Mucosa of rectum (tissue), 2 donors: Measurements from ENCODE around the gene TFEB.

Experiments used
- H3K27ac ChIP-seq, 2 donors: one replicate each; pipeline ENCODE4 v1.7.0; 2013; ENCODE audit warnings: inconsistent platforms in 2 of 2, low read depth in 2 of 2, low read length in 2 of 2
- H3K27me3 ChIP-seq, 2 donors: one replicate each; pipeline ENCODE4 v1.7.0; 2013; ENCODE audit warnings: low read length in 2 of 2; ENCODE audit not compliant: control insufficient read depth in 2 of 2, insufficient read depth in 2 of 2
- H3K36me3 ChIP-seq, 2 donors: one replicate each; pipeline ENCODE4 v1.7.0; 2013; ENCODE audit warnings: low read length in 2 of 2; ENCODE audit not compliant: control insufficient read depth in 2 of 2, insufficient read depth in 2 of 2
- H3K4me1 ChIP-seq, 2 donors: one replicate each; pipeline ENCODE4 v1.7.0; 2013; ENCODE audit warnings: low read length in 2 of 2, mild to moderate bottlenecking in 1 of 2; ENCODE audit not compliant: control insufficient read depth in 2 of 2, insufficient read depth in 2 of 2
- H3K4me3 ChIP-seq, 2 donors: one replicate each; pipeline ENCODE4 v1.7.0; 2013; ENCODE audit warnings: low read length in 2 of 2
- H3K9ac ChIP-seq, 2 donors: one replicate each; pipeline ENCODE4 v1.7.0; 2013; ENCODE audit warnings: low read length in 2 of 2, low read depth in 1 of 2, mild to moderate bottlenecking in 1 of 2
- H3K9me3 ChIP-seq, 2 donors: one replicate each; pipeline ENCODE4 v1.7.0; 2013; ENCODE audit warnings: low read length in 2 of 2; ENCODE audit not compliant: control insufficient read depth in 2 of 2
- donor health status: healthy.
- donor health status: Normal muscosa, but diverticular disease.

Gene TFEB

DNA sequence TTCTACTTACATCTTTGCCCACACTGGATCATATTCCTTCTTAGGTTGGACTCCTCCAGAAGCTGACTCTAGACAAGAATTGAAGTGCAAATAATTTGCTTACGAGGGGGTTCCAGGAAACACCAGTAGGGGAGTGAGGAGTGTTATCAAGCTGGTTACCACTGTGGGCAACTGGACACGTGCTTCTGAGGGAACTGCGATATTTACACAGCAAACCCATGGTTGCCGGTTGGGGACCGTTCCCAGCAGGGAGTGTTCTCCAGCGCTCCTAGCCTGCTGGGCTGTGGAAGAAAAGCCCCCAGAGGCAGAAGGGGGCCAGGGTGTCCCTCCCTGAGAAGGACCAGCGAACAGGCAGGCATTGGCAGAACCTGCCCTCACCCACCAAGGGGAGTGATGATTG, 75.5 kb downstream of the TFEB start:
- Histone ChIP-seq H3K4me1 (no peaks in the 10 kb centered on the region), H3K27ac (no peak overlapping the region), H3K36me3 (no peaks in the 10 kb centered on the region), H3K27me3 (peaks cover 12 to 37% of the 10 kb centered on the region in 2 donors), H3K4me3 (no peak overlapping the region), H3K9ac (no peak overlapping the region), H3K9me3 (no peaks in the 10 kb centered on the region)

DNA sequence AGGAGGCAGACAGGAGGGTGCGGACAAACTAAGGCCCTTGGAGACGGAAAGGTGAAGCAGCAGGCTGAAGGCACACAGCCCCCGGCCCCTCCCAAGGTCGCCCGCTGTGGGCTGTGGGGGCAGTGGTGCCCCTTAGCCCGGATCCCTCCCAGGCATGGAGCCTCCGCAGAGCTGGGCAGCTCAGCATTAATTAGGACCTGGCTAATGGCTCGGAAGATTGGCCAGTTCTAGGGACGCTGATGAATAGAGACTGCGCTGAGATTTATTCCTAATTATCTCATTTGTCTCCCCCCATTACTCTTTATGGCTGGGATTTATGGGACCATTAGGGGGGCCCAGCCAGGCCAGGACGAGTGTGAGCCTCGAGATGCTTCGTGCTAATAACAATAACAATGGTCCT, 76.8 kb downstream of the TFEB start:
- Histone ChIP-seq H3K27me3 (peaks cover 14 to 37% of the 10 kb centered on the region in 2 donors), H3K4me3 (no peak overlapping the region), H3K36me3 (no peaks in the 10 kb centered on the region), H3K27ac (no peak overlapping the region), H3K9me3 (no peaks in the 10 kb centered on the region), H3K9ac (no peak overlapping the region), H3K4me1 (no peaks in the 10 kb centered on the region)

DNA sequence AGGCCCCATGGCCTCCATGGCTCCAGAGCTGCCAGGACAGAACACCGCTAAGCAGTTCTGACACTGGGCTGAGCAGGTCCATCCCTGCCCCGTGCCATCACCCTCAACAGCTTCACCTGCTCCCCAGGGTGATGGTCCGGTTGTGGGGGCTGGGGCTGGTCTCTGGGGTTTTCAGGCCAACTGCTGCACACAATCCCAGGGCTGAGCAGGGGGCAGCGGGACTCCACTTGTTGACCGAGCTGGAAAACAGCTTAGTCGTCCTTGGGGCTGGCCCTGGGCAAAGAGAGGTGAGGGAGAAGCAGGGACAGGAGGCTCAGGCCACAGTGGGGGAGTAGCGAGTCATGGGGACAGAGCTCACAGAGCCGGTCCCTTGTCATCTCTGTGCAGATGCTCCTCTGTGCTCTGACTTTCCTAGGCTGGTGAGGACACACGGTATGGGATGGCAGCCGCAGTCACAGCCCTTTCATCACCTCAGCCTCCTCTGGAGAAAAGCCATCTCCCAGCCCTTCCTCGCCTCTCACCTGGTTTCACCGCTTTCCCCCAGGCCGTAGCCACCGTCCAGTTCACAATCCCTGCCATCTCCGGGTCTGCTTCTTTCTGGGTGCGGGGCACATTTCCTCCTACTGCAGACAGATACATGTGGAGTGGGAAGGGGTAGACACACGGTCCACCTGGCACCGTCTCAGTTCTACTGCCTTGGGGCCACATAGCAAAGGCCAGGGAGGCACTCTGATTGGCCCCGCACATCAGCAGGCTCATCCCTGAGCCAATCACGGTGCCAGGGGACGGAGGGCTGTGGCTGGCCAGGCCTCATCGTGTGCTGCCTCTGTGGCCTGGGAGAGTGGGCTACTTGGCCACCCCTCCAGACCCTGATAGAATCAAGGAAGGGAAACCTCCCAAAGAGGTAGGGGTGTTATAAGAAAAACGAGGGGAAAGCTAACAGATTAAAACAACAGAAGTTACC, 78.0 kb downstream of the TFEB start:
- Histone ChIP-seq H3K4me1 (no peaks in the 10 kb centered on the region), H3K4me3 (no peak overlapping the region), H3K36me3 (no peaks in the 10 kb centered on the region), H3K9ac (no peak overlapping the region), H3K27me3 (peaks cover 13 to 34% of the 10 kb centered on the region in 2 donors), H3K9me3 (no peaks in the 10 kb centered on the region), H3K27ac (no peak overlapping the region)

DNA sequence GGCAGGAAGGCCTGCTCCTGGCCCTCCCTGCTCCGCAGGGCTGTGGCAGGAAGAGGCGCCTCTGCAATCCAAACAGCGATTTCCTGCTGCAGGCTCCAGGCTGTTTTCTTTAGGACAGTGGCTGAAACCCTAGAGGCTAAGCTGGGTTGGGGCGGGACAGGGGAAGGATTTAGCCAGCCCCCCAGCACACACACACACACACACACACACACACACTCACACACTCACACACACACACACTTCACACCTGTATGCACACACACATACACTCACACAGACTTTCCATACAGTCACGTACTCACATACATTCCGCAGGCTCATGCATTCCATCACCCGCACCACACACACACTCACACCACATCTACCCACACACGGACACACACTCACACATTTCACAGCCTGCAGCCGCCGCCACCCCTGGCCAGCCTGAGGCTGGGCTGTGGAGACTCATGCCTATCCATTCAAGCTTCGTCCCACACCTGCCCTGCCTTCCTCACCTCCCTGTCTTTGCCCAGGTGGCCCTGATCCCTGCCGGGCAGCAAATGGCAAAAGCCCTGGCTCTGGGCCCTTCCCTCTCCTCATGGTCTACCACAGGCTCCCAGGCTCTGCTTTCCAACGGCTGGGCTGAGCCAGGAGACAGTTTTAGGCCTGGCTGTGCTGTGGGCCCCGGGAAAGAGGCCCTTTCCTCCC, 79.3 kb downstream of the TFEB start:
- no peak overlapping the region for H3K27ac ChIP-seq
- H3K36me3 ChIP-seq: no peaks in the 10 kb centered on the region
- no peak overlapping the region for H3K4me3 ChIP-seq
- no peak overlapping the region for H3K9ac ChIP-seq
- H3K27me3 ChIP-seq: peaks cover 9 to 32% of the 10 kb centered on the region in 2 donors
- no peaks in the 10 kb centered on the region for H3K4me1 ChIP-seq
- no peaks in the 10 kb centered on the region for H3K9me3 ChIP-seq

DNA sequence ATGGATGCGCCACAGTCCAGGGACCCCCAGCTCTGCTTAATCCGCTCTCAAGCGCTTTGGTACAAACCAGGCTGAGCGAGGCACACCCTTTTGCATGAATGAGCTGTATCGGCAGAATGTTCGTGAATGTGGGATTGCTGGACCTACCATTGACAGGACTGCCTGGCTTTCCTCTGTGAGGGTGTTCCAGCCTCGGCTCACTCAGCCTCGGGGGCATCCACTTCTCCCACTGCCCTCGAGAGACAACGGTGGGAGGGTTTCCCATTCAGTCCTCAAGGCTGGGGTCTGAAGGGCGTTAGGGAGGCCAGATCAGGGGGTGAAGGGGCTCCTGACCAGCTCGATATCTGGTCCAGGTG, 79.8 kb downstream of the TFEB start:
- no peak overlapping the region for H3K27ac ChIP-seq
- no peaks in the 10 kb centered on the region for H3K4me1 ChIP-seq
- no peaks in the 10 kb centered on the region for H3K36me3 ChIP-seq
- H3K9me3 ChIP-seq: no peaks in the 10 kb centered on the region
- no peak overlapping the region for H3K4me3 ChIP-seq
- peaks cover 9 to 32% of the 10 kb centered on the region in 2 donors for H3K27me3 ChIP-seq
- no peak overlapping the region for H3K9ac ChIP-seq

DNA sequence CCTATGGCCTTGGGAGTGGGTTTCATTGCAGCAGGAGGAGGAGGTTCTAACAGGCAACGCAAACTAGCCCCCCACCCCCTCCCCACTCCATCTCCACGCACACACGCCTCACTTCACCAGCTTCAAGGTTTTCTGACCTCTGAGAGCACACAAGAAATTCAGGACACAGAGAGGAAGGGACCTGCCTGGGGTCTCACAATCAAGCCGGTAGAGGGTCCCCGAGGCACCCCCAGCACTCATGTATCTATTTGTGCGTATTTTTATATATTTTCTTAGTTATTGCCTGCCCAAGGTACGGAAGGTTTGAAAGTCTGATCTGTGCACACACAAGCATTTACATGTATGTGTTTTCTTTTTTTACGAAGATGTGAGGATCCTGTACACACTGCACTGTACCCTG, 80.2 kb downstream of the TFEB start:
- Histone ChIP-seq H3K4me3 (no peak overlapping the region), H3K27me3 (peaks cover 9 to 28% of the 10 kb centered on the region in 2 donors), H3K27ac (no peak overlapping the region), H3K9ac (no peak overlapping the region), H3K36me3 (no peaks in the 10 kb centered on the region), H3K9me3 (no peaks in the 10 kb centered on the region), H3K4me1 (no peaks in the 10 kb centered on the region)

DNA sequence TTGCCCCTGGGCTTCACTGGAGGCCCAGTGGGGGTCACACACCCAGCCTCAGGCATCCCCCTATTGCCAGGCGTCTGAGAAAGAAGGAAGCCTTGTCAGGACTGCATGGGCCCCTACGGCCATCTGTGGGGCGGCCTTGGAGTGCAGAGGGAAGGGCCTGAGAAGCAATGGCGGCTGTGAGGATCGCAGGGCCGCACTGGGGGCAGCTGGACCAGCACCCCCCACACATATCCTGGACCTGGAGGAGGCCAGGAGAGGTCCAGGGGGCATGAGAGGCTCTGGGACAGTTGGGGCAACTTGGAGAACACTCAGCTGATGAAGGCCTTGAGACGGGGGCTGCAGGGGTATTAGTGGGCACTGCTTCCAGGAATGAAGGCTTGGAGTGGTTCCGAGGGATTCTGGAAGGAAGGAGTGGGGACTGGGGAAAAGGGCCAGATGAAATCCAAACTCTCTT, 80.7 kb downstream of the TFEB start:
- no peaks in the 10 kb centered on the region for H3K9me3 ChIP-seq
- no peaks in the 10 kb centered on the region for H3K4me1 ChIP-seq
- no peak overlapping the region for H3K27ac ChIP-seq
- H3K9ac ChIP-seq: no peak overlapping the region
- no peak overlapping the region for H3K4me3 ChIP-seq
- no peaks in the 10 kb centered on the region for H3K36me3 ChIP-seq
- peaks cover 5 to 23% of the 10 kb centered on the region in 2 donors for H3K27me3 ChIP-seq

DNA sequence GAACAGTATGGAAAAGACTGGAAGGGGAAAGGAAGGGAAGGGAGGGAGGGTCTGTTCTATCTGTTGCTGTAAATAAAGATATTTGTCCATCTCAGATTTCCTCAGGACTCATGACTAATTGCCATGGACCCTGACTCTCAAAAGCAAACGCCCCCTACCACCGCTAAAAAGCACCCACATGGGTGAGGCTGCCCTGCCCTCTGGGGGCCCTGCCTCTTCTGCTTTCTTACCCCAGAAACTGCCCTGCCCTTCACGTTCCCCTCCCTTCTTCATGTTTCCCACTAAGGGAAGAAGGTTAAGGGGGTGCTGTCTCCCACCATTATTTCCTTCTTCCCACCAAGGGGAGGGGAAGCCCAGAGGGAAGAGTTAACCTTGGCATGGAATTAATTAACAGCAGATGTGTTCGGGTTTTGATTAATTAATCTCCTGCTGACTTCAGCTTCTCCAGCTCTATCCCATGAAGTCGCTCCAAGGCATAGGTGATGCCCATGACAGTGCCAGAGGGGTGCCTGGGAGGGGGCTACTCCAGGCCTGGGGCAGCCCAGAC, 81.2 kb downstream of the TFEB start:
- H3K9ac ChIP-seq: no peak overlapping the region
- no peak overlapping the region for H3K4me3 ChIP-seq
- H3K4me1 ChIP-seq: no peaks in the 10 kb centered on the region
- no peak overlapping the region for H3K27ac ChIP-seq
- H3K27me3 ChIP-seq: peaks cover 5 to 21% of the 10 kb centered on the region in 2 donors
- H3K9me3 ChIP-seq: no peaks in the 10 kb centered on the region
- H3K36me3 ChIP-seq: no peaks in the 10 kb centered on the region

DNA sequence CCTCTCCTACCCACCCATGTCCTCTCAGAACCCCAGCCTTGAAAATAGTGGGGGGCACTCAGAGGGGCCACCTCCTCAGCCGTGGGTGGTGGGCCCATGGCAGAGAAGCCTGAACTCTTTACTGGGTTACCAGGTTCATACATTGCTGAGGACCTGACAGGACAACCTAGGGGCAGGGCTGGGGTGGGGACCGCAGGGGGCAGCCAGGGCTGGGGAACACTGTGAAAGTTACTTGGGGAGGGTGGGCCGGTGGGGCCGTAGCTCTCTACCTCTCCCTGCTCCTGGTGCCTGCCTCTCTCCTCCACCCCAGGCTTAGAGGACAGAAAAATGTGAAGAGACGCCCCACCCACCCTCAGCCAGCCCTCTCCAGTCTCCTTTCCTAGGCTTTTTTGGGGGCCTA, 81.7 kb downstream of the TFEB start:
- Histone ChIP-seq H3K27ac (no peak overlapping the region), H3K4me3 (no peak overlapping the region), H3K9me3 (no peaks in the 10 kb centered on the region), H3K36me3 (no peaks in the 10 kb centered on the region), H3K4me1 (no peaks in the 10 kb centered on the region), H3K27me3 (peaks cover 3 to 18% of the 10 kb centered on the region in 2 donors), H3K9ac (no peak overlapping the region)
